ENCODE results near the gene USP21. TPM values are rescaled to one million over a fixed set of nuclear protein-coding genes. Genes with fewer than 3 reads are reported as not detected.

Gene USP21
- total and polyA plus RNA-seq, 9 of the 15 experiments (the other 6 are each of a cell fraction or from before 2014, with no cell fraction given), result 4.9 to 52.4 (median 21.6) TPM

GRCh38 chr1:161115132-161115711, 44.1 kb upstream of the USP21 start (continued):
- TF ChIP-seq, protein P1, sequence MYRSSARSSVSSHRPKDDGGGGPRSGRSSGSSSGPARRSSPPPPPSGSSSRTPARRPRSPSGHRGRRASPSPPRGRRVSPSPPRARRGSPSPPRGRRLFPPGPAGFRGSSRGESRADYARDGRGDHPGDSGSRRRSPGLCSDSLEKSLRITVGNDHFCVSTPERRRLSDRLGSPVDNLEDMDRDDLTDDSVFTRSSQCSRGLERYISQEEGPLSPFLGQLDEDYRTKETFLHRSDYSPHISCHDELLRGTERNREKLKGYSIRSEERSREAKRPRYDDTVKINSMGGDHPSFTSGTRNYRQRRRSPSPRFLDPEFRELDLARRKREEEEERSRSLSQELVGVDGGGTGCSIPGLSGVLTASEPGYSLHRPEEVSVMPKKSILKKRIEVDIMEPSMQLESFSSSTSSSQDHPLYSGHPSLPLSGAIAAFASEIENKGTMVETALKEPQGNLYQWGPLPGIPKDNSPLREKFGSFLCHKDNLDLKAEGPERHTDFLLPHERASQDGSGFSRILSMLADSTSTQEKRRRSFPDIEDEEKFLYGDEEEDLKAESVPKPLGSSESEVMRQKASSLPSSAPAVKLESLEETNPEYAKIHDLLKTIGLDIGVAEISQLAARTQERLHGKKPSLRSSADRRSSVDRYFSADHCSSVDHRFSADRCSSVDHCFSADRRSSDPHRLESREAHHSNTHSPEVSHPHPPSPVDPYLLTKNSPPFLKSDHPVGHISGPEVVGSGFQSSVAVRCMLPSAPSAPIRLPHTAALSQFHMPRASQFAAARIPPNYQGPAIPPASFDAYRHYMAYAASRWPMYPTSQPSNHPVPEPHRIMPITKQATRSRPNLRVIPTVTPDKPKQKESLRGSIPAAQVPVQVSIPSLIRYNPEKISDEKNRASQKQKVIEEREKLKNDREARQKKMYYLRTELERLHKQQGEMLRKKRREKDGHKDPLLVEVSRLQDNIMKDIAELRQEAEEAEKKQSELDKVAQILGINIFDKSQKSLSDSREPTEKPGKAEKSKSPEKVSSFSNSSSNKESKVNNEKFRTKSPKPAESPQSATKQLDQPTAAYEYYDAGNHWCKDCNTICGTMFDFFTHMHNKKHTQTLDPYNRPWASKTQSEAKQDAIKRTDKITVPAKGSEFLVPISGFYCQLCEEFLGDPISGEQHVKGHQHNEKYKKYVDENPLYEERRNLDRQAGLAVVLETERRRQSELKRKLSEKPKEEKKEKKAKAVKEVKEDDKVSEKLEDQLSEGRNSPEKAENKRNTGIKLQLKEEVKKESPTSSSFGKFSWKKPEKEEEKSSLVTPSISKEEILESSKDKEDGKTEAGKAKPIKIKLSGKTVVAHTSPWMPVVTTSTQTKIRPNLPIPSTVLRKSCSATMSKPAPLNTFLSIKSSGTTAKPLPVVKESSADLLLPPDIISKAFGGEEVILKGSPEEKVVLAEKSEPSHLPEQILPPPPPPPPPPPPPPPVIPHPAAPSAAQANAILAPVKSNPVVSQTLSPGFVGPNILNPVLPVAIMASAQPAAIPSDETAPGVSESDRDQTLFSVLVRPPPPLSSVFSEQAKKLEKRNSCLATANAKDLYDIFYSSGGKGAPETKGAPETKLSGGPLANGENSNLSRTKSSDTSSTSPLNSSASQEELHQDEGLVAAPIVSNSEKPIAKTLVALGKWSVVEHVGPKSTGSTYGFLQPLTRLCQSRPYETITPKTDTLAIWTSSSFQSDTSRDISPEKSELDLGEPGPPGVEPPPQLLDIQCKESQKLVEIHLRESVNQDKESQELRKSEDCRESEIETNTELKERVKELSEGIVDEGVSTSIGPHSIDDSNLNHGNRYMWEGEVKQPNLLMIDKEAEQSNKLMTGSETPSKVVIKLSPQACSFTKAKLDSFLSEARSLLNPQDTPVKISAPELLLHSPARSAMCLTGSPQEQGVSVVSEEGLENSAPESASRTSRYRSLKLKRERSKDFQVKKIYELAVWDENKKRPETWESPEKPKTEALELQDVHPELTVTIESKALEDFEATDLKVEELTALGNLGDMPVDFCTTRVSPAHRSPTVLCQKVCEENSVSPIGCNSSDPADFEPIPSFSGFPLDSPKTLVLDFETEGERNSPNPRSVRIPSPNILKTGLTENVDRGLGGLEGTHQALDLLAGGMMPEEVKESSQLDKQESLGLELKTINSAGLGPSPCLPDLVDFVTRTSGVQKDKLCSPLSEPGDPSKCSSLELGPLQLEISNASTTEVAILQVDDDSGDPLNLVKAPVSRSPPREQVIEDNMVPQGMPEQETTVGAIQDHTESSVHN (IDR thresholded peaks at IDR 0.05; ENCODE audit: borderline replicate concordance in 1 of 2, low read depth in 1 of 2), result peak in 1 of 2 experiments; percentile 83; a peak in 2 of 4 replicates
- TF ChIP-seq PHTF2 (CRISPR knock-in tag; IDR thresholded peaks at IDR 0.05), result no peak
- TF ChIP-seq ZFP30 (CRISPR knock-in tag; IDR thresholded peaks at IDR 0.05; ENCODE audit: borderline replicate concordance), result no peak
- TF ChIP-seq NFIX (CRISPR knock-in tag; IDR thresholded peaks at IDR 0.05; ENCODE audit: low read depth), result no peak
- TF ChIP-seq TSC22D4 (tag; IDR thresholded peaks at IDR 0.05), result no peak
- no peak for TF ChIP-seq SIRT6 (IDR thresholded peaks at IDR 0.05; ENCODE audit: low read depth, low read length)
- TF ChIP-seq ZNF217 (CRISPR knock-in tag; IDR thresholded peaks at IDR 0.05), result no peak
- TF ChIP-seq, protein P2, sequence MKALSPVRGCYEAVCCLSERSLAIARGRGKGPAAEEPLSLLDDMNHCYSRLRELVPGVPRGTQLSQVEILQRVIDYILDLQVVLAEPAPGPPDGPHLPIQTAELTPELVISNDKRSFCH (CRISPR knock-in tag; IDR thresholded peaks at IDR 0.05), result no peak
- TF ChIP-seq, protein P2 (tag; IDR thresholded peaks at IDR 0.05), result no peak
